HepG2 (cell line): ENCODE results near the gene HS6ST1. TPM values are rescaled to one million over a fixed set of nuclear protein-coding genes. Genes with fewer than 3 reads are reported as not detected.

ENCODE experiments used
- ATAC-seq: fragments of 200-7000 bp; cut with Tn5 transposase; 3 replicates; pipeline ENCODE4 v1.9.1; 2020; ENCODE audit warnings: mild to moderate bottlenecking, moderate library complexity
- BruUV-seq: library from RNA; stranded (reverse); fragments of 400-500 nt; replicated peaks from 2 replicates; lab custom pipeline; 2021; lab: Mats Ljungman, UMichigan
- CTCF ChIA-PET: fragments of 300-600 bp; formaldehyde crosslinking; extraction: SDS; loops from one replicate; lab custom pipeline; 2021; ENCODE audit warnings: low total read pairs, inconsistent platforms, low intra/inter-chr PET ratio; lab: Yijun Ruan, JAX
- POLR2A ChIA-PET: fragments of 350-600 bp; sonication (Branson Sonifier 250); formaldehyde crosslinking; loops from one replicate; lab custom pipeline; 2020; ENCODE audit warnings: antibody characterized with exemption, inconsistent platforms; lab: Yijun Ruan, JAX
- DNase-seq: peaks from one replicate; pipeline ENCODE4 v3.0.0-alpha.2; 2015; ENCODE audit warnings: low spot score
- FAIRE-seq: peaks from 3 replicates; lab custom pipeline; 2011; peaks lifted over from hg19 to GRCh38; lab: Jason Lieb, UNC
- H2AFZ ChIP-seq: one replicate; pipeline ENCODE4 v1.6.1; 2011; ENCODE audit warnings: low read length, inconsistent platforms
- H3K27ac ChIP-seq: fragments of 300-600 bp; 3 replicates; pipeline ENCODE4 v1.8.0; 2011; ENCODE audit warnings: mixed run types, mild to moderate bottlenecking, mixed read lengths, low read length, inconsistent platforms; ENCODE audit not compliant: insufficient read depth; ENCODE audit errors: extremely low read length
- H3K27me3 ChIP-seq, 2 experiments: fragments of 200-600 bp in 1 of 2; 2 replicates in 1 of 2; 3 replicates in 1 of 2; pipeline versions ENCODE4 v1.6.0 to v1.8.0; 2011; ENCODE audit warnings: low read length in 2 of 2, mild to moderate bottlenecking in 2 of 2, moderate library complexity in 2 of 2, inconsistent platforms in 1 of 2; ENCODE audit not compliant: insufficient read depth in 2 of 2, control insufficient read depth in 1 of 2
- H3K36me3 ChIP-seq, 2 experiments: fragments of 200-600 bp in 1 of 2; replicated peaks in 1 of 2; 2 replicates in 1 of 2; 3 replicates in 1 of 2; pipeline versions ENCODE4 v1.5.1 to v1.8.0; 2011; ENCODE audit warnings: low read length in 2 of 2, inconsistent platforms in 1 of 2; ENCODE audit not compliant: insufficient read depth in 2 of 2, control insufficient read depth in 1 of 2
- H3K4me1 ChIP-seq: 2 replicates; pipeline ENCODE4 v1.5.1; 2012; ENCODE audit warnings: low read length, inconsistent platforms; ENCODE audit not compliant: insufficient read depth
- H3K4me2 ChIP-seq: 2 replicates; pipeline ENCODE4 v1.6.0; 2011; ENCODE audit warnings: low read depth, low read length, inconsistent platforms
- H3K4me3 ChIP-seq, 3 experiments: fragments of 200-600 bp in 1 of 3; sonication (generic), shearing (Covaris generic) in 1 of 3; replicated peaks in 1 of 3; 2 replicates each; pipeline ENCODE4 v1.5.1; 2011 to 2016; ENCODE audit warnings: low read length in 3 of 3, inconsistent platforms in 2 of 3, low read depth in 2 of 3, mild to moderate bottlenecking in 2 of 3, control low read depth in 1 of 3, mixed read lengths in 1 of 3; ENCODE audit not compliant: insufficient read depth in 1 of 3
- H3K79me2 ChIP-seq: one replicate; pipeline ENCODE4 v1.6.1; 2011; ENCODE audit warnings: low read length, inconsistent platforms; ENCODE audit not compliant: insufficient read depth
- H3K9ac ChIP-seq: 2 replicates; pipeline ENCODE4 v1.6.0; 2011; ENCODE audit warnings: mild to moderate bottlenecking, low read depth, low read length, inconsistent platforms; ENCODE audit not compliant: insufficient read depth
- H3K9me3 ChIP-seq: 2 replicates; pipeline ENCODE4 v1.5.1; 2012; ENCODE audit warnings: mild to moderate bottlenecking, low read length
- H4K20me1 ChIP-seq: 2 replicates; pipeline ENCODE4 v1.6.0; 2011; ENCODE audit warnings: inconsistent platforms, mild to moderate bottlenecking, low read length, moderate library complexity; ENCODE audit not compliant: insufficient read depth
- ETV6 ChIP-seq: sonication (generic); formaldehyde crosslinking; conservative IDR thresholded peaks from 2 replicates; pipeline ENCODE4 v1.4.0; 2020; ENCODE audit warnings: missing genetic modification reagents
- GATA4 ChIP-seq: sonication (generic); IDR thresholded peaks from 2 replicates; pipeline ENCODE4 v1.6.1; 2016; ENCODE audit warnings: antibody characterized with exemption, low read depth, borderline replicate concordance
- MBNL3 ChIP-seq: fragments of 250-450 bp; sonication (Bioruptor Pico); conservative IDR thresholded peaks from 2 replicates; pipeline ENCODE4 v1.8.0; 2022; ENCODE audit warnings: mild to moderate bottlenecking, inconsistent platforms
- PAF1 ChIP-seq: IDR thresholded peaks from 2 replicates; pipeline ENCODE4 v1.6.1; 2016; ENCODE audit warnings: missing genetic modification reagents, missing compliant biosample characterization
- POLR2A ChIP-seq, 2 experiments: IDR thresholded peaks; 2 replicates each; pipeline ENCODE4 v1.6.1; 2011; ENCODE audit warnings: low read depth in 2 of 2, low read length in 2 of 2, mild to moderate bottlenecking in 1 of 2, moderate library complexity in 1 of 2; ENCODE audit not compliant: insufficient read depth in 1 of 2
- POLR2AphosphoS5 ChIP-seq: IDR thresholded peaks from 2 replicates; pipeline ENCODE4 v1.6.1; 2012; ENCODE audit warnings: low read depth, low read length
- PRPF4 ChIP-seq: fragments of 200-400 bp; formaldehyde crosslinking; IDR thresholded peaks from 2 replicates; pipeline ENCODE4 v1.6.1; 2016; ENCODE audit warnings: low read length, low read depth; ENCODE audit not compliant: poor library complexity, severe bottlenecking
- RBM22 ChIP-seq: fragments of 200-400 bp; formaldehyde crosslinking; optimal IDR thresholded peaks from 2 replicates; pipeline ENCODE3; 2017; ENCODE audit warnings: mild to moderate bottlenecking, low read length, moderate library complexity
- RXRA ChIP-seq: sonication (generic); formaldehyde crosslinking; IDR thresholded peaks from 2 replicates; pipeline ENCODE4 v1.5.1; 2020; ENCODE audit warnings: missing genetic modification reagents
- SIN3B ChIP-seq: fragments of 150-350 bp; IDR thresholded peaks from 2 replicates; pipeline ENCODE4 v1.6.1; 2014; ENCODE audit warnings: low read length
- TBX2 ChIP-seq: sonication (generic); formaldehyde crosslinking; IDR thresholded peaks from 2 replicates; pipeline ENCODE4 v1.5.0; 2020; ENCODE audit warnings: missing genetic modification reagents, mild to moderate bottlenecking, borderline replicate concordance
- ZEB1 ChIP-seq: IDR thresholded peaks from 2 replicates; pipeline ENCODE4 v1.6.1; 2012; ENCODE audit warnings: mild to moderate bottlenecking, low read depth, inconsistent platforms; ENCODE audit not compliant: insufficient replicate concordance
- ZNF839 ChIP-seq: sonication (generic); formaldehyde crosslinking; IDR thresholded peaks from 2 replicates; pipeline ENCODE4 v1.4.0; 2020; ENCODE audit warnings: missing genetic modification reagents, mild to moderate bottlenecking, borderline replicate concordance
- WGBS: methylation state at CpG from one replicate; pipeline ENCODE4 v1.1.6; 2017; ENCODE audit warnings: low lambda C conversion rate; 5-methylcytosine and 5-hydroxymethylcytosine counted together
- in situ Hi-C: cut with HindIII; loops from 2 replicates; pipeline ENCODE4 v1.10.0; 2017; ENCODE audit warnings: low pct_unique_long_range_greater_than_20kb; ENCODE audit not compliant: extremely low pct_ligation_motif_present
- intact Hi-C: fragments of 100-400 bp; cut with micrococcal nuclease; formaldehyde crosslinking; loops from one replicate; pipeline ENCODE4 v1.10.0; 2022; ENCODE audit not compliant: unreplicated experiment
- polyA plus RNA-seq, 8 experiments: library from polyadenylated mRNA; depleted of rRNA in 3 of 8; stranded (reverse) in 7 of 8; unstranded in 1 of 8; fragments of >200 nt; fragmentation: Illumina TruSeq in 4 of 8; extraction: Trizol in 4 of 8; gene quantifications; 2 replicates each; pipeline versions ENCODE4 v1.2.1 to v1.2.3, GENCODE V29; 2011 to 2016; ENCODE audit warnings: low read depth in 4 of 8, missing spikeins in 1 of 8, mixed read lengths in 1 of 8; ENCODE audit not compliant: insufficient read depth in 1 of 8
- total RNA-seq, 5 experiments: library from RNA; depleted of rRNA; stranded (reverse); fragments of >200 nt; fragmentation: Illumina TruSeq; extraction: Trizol; gene quantifications; 2 replicates each; pipeline ENCODE4 v1.2.3, GENCODE V29; 2016; ENCODE audit warnings: low read depth in 1 of 5

HS6ST1 gene
- total and polyA plus RNA-seq, 2 of the 13 experiments (the other 11 are each of a cell fraction or from before 2014, with no cell fraction given): 34.5 to 84.6 TPM

- in situ Hi-C loops (no loop called here), intact Hi-C loops (loop anchor here (5.0 kb wide), 1 partner anchor 42 kb away; no protein-coding TSS in a partner anchor)
- H2AFZ ChIP-seq: no peak overlapping the region
- no peak for TF ChIP-seq MBNL3 (CRISPR knock-in tag)
- TF ChIP-seq ETV6 (CRISPR knock-in tag): no peak
- TF ChIP-seq SIN3B: no peak
- TF ChIP-seq PRPF4: no peak
- no peak for TF ChIP-seq TBX2
- no peak for TF ChIP-seq RXRA (CRISPR knock-in tag)
- TF ChIP-seq ZEB1: no peak
- TF ChIP-seq ZNF839 (CRISPR knock-in tag): no peak
- no peak overlapping the region for H3K4me3 ChIP-seq
- no TSS peak for BruUV-seq
- H4K20me1 ChIP-seq: peaks cover 4% of the 10 kb centered on the region; the same call in 1 of the 2 replicates
- FAIRE-seq: peak; percentile 48
- ChIA-PET CTCF (no interaction called here), POLR2A (interaction anchor here (0.8 kb wide), 1 partner anchor 44 kb away, joined by 5 read pairs; no protein-coding TSS in a partner anchor)
- H3K36me3 ChIP-seq: peaks cover 15 to 27% of the 10 kb centered on the region in 2 experiments; a peak in 4 of 5 replicates
- no peak for ATAC-seq
- no peak for DNase-seq
- peaks cover 1% of the 10 kb centered on the region for H3K79me2 ChIP-seq
- no peak overlapping the region for H3K27ac ChIP-seq
- no peaks in the 10 kb centered on the region for H3K9me3 ChIP-seq
- no peak overlapping the region for H3K9ac ChIP-seq
- no peak overlapping the region for H3K4me2 ChIP-seq
- 92% methylated on average over 12 of the region's 12 CpGs for WGBS
- H3K27me3 ChIP-seq: no peaks in the 10 kb centered on the region
- peaks cover 28% of the 10 kb centered on the region for H3K4me1 ChIP-seq
Observed at GRCh38 chr2:128264881-128265607, 53.6 kb downstream of the HS6ST1 start.

GRCh38 chr2:128263902-128264331 lies 54.8 kb downstream of the HS6ST1 start:
- Histone ChIP-seq H2AFZ (no peak overlapping the region), H3K79me2 (no peaks in the 10 kb centered on the region), H4K20me1 (0 out of 2 replicates have a peak, but pooled peaks cover 2% of the 10 kb centered on the region), H3K4me1 (peaks cover 39% of the 10 kb centered on the region), H3K9ac (no peak overlapping the region), H3K27ac (no peak overlapping the region), H3K4me3 (no peak overlapping the region), H3K36me3 (peaks cover 8 to 18% of the 10 kb centered on the region in 2 experiments; a peak in 4 of 5 replicates), H3K9me3 (no peaks in the 10 kb centered on the region), H3K27me3 (no peaks in the 10 kb centered on the region), H3K4me2 (no peak overlapping the region)
- 79% methylated on average over 8 of the region's 9 CpGs for WGBS
- in situ Hi-C loops (no loop called here), intact Hi-C loops (loop anchor here (5.0 kb wide), 1 partner anchor 43 kb away; no protein-coding TSS in a partner anchor)
- DNase-seq: no peak
- CTCF ChIA-PET: no interaction called here
- FAIRE-seq: no peak
- POLR2A ChIA-PET: no interaction called here
- no TSS peak for BruUV-seq
- ATAC-seq: no peak
- peak; percentile 56; the same call in 1 of the 2 replicates for TF ChIP-seq POLR2AphosphoS5
- TF ChIP-seq PAF1 (CRISPR knock-in tag): peak; percentile 76; the same call in 1 of the 2 replicates
- no peak for TF ChIP-seq GATA4
- peak in 1 of 2 experiments; percentile 61; a peak in 1 of 4 replicates for TF ChIP-seq POLR2A (IDR thresholded peaks at IDR 0.05; ENCODE audit: insufficient read depth in 1 of 2, low read depth in 2 of 2, low read length in 2 of 2)
- peak; percentile 99 for TF ChIP-seq RBM22
